Measurements from ENCODE around the gene COL8A1. TPM values are rescaled to one million over a fixed set of nuclear protein-coding genes. Genes with fewer than 3 reads are reported as not detected.
"Not testable (repeated sequence)": the region's sequence is repeated elsewhere in the genome, so short reads cannot be mapped to it uniquely, and the experiment has no call there.

Gene COL8A1
- total and polyA plus RNA-seq, 7 experiments from 2014 or later: 0.13 to 0.24 (median 0.14) TPM; not detected in 3

DNA sequence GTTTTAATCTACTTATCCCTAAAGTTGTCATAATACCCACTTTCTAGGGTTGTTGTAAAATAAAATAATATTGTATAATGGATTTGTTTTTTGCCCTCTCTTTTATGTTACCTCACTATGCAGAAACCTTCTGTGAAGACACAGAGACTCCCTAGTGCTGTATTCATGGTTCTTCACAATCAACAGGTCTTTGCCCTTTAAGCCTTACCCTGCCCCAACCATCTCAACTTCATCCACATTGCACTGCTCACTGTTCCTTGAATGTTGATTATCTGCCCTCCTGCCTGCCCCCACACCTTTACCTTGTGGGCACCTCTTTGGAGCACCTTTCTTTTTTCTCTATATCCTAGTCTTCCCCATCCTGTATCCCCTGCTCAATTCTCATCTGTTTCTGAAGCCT, 200.4 kb downstream of the COL8A1 start:
- intact Hi-C loops (cut with micrococcal nuclease): no loop called here
- ChIA-PET POLR2A (no interaction called here), CTCF (no interaction called here)
- DNase-seq (no peak), ATAC-seq (no peak)
- H3K27me3 Mint-ChIP-seq: no peaks in the 10 kb centered on the region
- Histone ChIP-seq H3K27me3 (ENCODE audit: control insufficient read depth in 2 of 2, insufficient read depth in 2 of 2, low read length in 2 of 2) (no peaks in the 10 kb centered on the region), H3K9me3 (ENCODE audit: control insufficient read depth in 2 of 3, low read length in 3 of 3) (no peaks in the 10 kb centered on the region), H3K27ac (ENCODE audit: low read depth, low read length) (no peak overlapping the region), H3K4me1 (ENCODE audit: control insufficient read depth in 2 of 2, insufficient read depth in 2 of 2, low read length in 2 of 2) (no peaks in the 10 kb centered on the region), H3K36me3 (ENCODE audit: control insufficient read depth in 2 of 3, insufficient read depth in 3 of 3, low read length in 3 of 3) (no peaks in the 10 kb centered on the region), H3K4me3 (ENCODE audit: low read length) (no peak overlapping the region)
- no peak overlapping the region for H3K4me3 Mint-ChIP-seq
- no peaks in the 10 kb centered on the region for H3K9me3 Mint-ChIP-seq
- no peak overlapping the region for H3K27ac Mint-ChIP-seq
- peaks cover 0 to 7% (median 0%) of the 10 kb centered on the region in 7 donors for H3K4me1 Mint-ChIP-seq
- H3K36me3 Mint-ChIP-seq: no peaks in the 10 kb centered on the region

DNA sequence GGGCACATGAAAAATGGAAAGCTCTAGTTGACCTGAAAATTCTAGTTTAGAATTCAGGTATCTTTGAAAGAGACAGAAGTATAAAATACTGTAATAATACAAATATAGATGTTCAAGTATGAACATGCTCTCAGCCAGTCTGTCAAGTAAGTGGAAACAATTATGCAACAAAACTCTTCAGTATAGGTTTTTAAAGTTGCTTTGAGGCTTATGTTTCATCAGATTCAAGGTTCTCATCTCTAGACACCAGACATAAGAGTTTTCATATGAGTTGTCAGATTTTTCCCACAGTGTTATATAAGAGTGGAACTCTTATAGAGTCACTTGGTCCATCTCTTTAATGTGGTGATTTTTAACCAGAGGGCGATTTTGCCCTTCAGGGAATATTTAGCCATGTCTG, 201.2 kb downstream of the COL8A1 start:
- H3K4me3 Mint-ChIP-seq: no peak overlapping the region
- peaks cover 0 to 13% (median 1%) of the 10 kb centered on the region in 7 donors for H3K4me1 Mint-ChIP-seq
- Histone ChIP-seq H3K27me3 (ENCODE audit: control insufficient read depth in 2 of 2, insufficient read depth in 2 of 2, low read length in 2 of 2) (no peaks in the 10 kb centered on the region), H3K36me3 (ENCODE audit: control insufficient read depth in 2 of 3, insufficient read depth in 3 of 3, low read length in 3 of 3) (no peaks in the 10 kb centered on the region), H3K4me1 (ENCODE audit: control insufficient read depth in 2 of 2, insufficient read depth in 2 of 2, low read length in 2 of 2) (no peaks in the 10 kb centered on the region), H3K9me3 (ENCODE audit: control insufficient read depth in 2 of 3, low read length in 3 of 3) (no peaks in the 10 kb centered on the region), H3K27ac (ENCODE audit: low read depth, low read length) (no peak overlapping the region), H3K4me3 (ENCODE audit: low read length) (no peak overlapping the region)
- no peaks in the 10 kb centered on the region for H3K27me3 Mint-ChIP-seq
- no peak overlapping the region for H3K27ac Mint-ChIP-seq
- no peaks in the 10 kb centered on the region for H3K36me3 Mint-ChIP-seq
- no peak for DNase-seq
- H3K9me3 Mint-ChIP-seq: no peaks in the 10 kb centered on the region
- intact Hi-C loops (cut with micrococcal nuclease): no loop called here
- ChIA-PET POLR2A (no interaction called here), CTCF (no interaction called here)
- no peak for ATAC-seq

DNA sequence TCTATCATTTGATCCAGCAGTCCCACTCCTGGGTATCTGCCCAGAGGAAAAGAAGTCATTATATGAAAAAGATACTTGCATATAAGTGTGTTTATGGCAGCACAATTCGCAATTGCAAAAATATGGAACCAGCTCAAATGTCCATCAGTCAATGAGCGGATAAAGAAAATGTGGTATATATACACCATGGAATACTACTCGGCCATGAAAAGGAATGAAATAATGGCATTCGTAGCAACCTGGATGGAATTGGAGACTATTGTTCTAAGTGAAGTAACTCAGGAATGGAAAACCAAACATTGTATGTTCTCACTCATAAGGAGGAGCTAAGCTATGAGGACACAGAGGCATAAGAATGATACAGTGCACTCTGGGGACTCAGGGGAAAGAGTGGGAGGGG, 203.6 kb downstream of the COL8A1 start:
- H3K4me1 ChIP-seq (ENCODE audit: control insufficient read depth in 2 of 2, insufficient read depth in 2 of 2, low read length in 2 of 2); H3K4me3 Mint-ChIP-seq; POLR2A ChIA-PET; CTCF ChIA-PET; H3K27me3 Mint-ChIP-seq; H3K27ac Mint-ChIP-seq; H3K27me3 ChIP-seq (ENCODE audit: control insufficient read depth in 2 of 2, insufficient read depth in 2 of 2, low read length in 2 of 2); ATAC-seq; H3K27ac ChIP-seq (ENCODE audit: low read depth, low read length); H3K36me3 ChIP-seq (ENCODE audit: control insufficient read depth in 2 of 3, insufficient read depth in 3 of 3, low read length in 3 of 3); H3K4me3 ChIP-seq (ENCODE audit: low read length); DNase-seq; H3K36me3 Mint-ChIP-seq; intact Hi-C loops (cut with micrococcal nuclease); H3K9me3 ChIP-seq (ENCODE audit: control insufficient read depth in 2 of 3, low read length in 3 of 3); H3K9me3 Mint-ChIP-seq: not testable (repeated sequence)
- H3K4me1 Mint-ChIP-seq: peaks cover 0 to 26% (median 8%) of the 10 kb centered on the region in 7 donors

DNA sequence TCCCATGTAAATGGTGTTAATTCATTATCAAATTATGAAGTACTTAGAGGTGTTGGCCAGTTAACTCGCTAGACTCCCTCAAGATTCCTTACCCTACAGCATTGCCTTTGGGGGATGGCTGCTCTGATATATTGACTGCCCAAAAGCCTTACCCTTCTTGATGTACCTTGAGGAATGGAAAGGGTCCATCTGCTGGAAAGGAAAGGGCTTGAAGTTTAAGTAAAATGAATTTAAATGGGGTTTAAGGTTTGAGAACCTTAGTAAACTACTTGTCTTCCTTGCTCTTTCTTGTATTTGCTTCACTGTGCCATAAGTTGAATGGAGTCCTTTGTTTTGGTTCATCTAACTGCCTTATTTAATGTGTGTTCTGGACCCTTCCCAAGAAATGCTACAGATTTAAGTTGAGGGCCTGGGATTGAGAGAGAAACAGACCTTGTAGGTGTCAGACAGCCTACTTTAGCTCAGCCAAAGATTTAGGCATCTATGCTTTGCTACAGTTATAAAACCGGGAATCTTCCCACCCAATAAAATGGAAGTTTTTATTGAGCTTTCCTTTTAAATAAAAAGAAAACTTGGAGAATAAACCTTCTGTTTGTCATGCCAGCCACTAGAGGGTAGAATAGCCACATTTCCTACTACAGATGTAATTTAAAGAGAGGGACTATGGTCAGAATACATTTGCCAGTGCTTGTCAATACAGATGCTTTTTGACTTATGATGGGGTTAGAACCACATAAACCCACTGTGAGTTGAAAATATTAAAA, 204.6 kb downstream of the COL8A1 start:
- H3K4me1 Mint-ChIP-seq: peaks cover 0 to 27% (median 9%) of the 10 kb centered on the region in 7 donors
- Histone ChIP-seq H3K4me3 (ENCODE audit: low read length) (no peak overlapping the region), H3K4me1 (ENCODE audit: control insufficient read depth in 2 of 2, insufficient read depth in 2 of 2, low read length in 2 of 2) (no peaks in the 10 kb centered on the region), H3K9me3 (ENCODE audit: control insufficient read depth in 2 of 3, low read length in 3 of 3) (no peaks in the 10 kb centered on the region), H3K27me3 (ENCODE audit: control insufficient read depth in 2 of 2, insufficient read depth in 2 of 2, low read length in 2 of 2) (no peaks in the 10 kb centered on the region), H3K27ac (ENCODE audit: low read depth, low read length) (no peak overlapping the region), H3K36me3 (ENCODE audit: control insufficient read depth in 2 of 3, insufficient read depth in 3 of 3, low read length in 3 of 3) (no peaks in the 10 kb centered on the region)
- POLR2A ChIA-PET: no interaction called here
- H3K9me3 Mint-ChIP-seq: no peaks in the 10 kb centered on the region
- no peak for DNase-seq
- H3K36me3 Mint-ChIP-seq: peaks cover 0 to 3% (median 0%) of the 10 kb centered on the region in 5 donors
- CTCF ChIA-PET: interaction anchor here (0.7 kb wide), 1 partner anchor 11 kb away, joined by 4 read pairs; no protein-coding TSS in a partner anchor
- peak; percentile 51 for ATAC-seq
- no peaks in the 10 kb centered on the region for H3K27me3 Mint-ChIP-seq
- intact Hi-C loops (cut with micrococcal nuclease): loop anchor here in 1 of 2 donors (1.0 kb wide), 3 partner anchors 226 to 415 kb away; no protein-coding TSS in a partner anchor
- no peak overlapping the region for H3K4me3 Mint-ChIP-seq
- no peak overlapping the region for H3K27ac Mint-ChIP-seq

DNA sequence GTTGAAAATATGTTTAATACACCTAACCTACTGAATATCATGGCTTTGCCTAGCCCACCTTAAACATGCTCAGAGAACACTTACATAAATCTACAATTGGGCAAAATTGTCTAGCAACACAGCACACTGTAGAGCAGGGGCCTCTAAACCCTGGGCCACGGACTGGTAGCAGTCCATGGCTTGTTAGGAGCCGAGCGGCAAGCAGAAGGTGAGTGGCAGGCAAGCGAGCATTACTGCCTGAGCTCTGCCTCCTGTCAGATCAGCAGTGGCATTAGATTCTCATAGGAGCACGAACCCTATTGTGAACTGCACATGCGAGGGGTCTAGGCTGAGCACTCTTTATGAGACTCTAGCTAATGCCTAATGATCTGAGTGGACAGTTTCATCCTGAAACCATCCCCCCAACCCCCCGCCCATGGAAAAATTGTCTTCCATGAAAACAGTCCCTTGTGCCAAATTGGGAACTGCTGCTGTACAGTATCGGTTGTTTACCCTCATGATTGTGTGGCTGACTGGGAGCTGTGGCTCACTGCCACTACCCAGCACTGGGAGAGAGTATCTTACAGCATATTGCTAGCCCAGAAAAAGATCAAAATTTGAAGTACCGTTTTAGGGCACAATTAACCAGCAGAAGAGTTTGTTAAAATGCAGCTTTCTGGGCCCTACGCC, 205.3 kb downstream of the COL8A1 start:
- H3K36me3 ChIP-seq (ENCODE audit: control insufficient read depth in 2 of 3, insufficient read depth in 3 of 3, low read length in 3 of 3): no peaks in the 10 kb centered on the region
- Mint-ChIP-seq H3K4me3 (no peak overlapping the region), H3K36me3 (peaks cover 0 to 7% (median 0%) of the 10 kb centered on the region in 5 donors), H3K9me3 (no peaks in the 10 kb centered on the region), H3K4me1 (peaks cover 0 to 31% (median 9%) of the 10 kb centered on the region in 7 donors), H3K27me3 (no peaks in the 10 kb centered on the region), H3K27ac (no peak overlapping the region)
- H3K4me1 ChIP-seq (ENCODE audit: control insufficient read depth in 2 of 2, insufficient read depth in 2 of 2, low read length in 2 of 2): no peaks in the 10 kb centered on the region
- ChIA-PET POLR2A (no interaction called here), CTCF (interaction anchor here (0.7 kb wide), 1 partner anchor 12 kb away, joined by 4 read pairs; no protein-coding TSS in a partner anchor)
- intact Hi-C loops (cut with micrococcal nuclease): loop anchor here in 1 of 2 donors (1.0 kb wide), 3 partner anchors 226 to 415 kb away; no protein-coding TSS in a partner anchor
- peak; percentile 20 for ATAC-seq
- H3K27ac ChIP-seq (ENCODE audit: low read depth, low read length): no peak overlapping the region
- no peaks in the 10 kb centered on the region for H3K27me3 ChIP-seq (ENCODE audit: control insufficient read depth in 2 of 2, insufficient read depth in 2 of 2, low read length in 2 of 2)
- DNase-seq: no peak
- no peak overlapping the region for H3K4me3 ChIP-seq (ENCODE audit: low read length)
- H3K9me3 ChIP-seq (ENCODE audit: control insufficient read depth in 2 of 3, low read length in 3 of 3): no peaks in the 10 kb centered on the region

DNA sequence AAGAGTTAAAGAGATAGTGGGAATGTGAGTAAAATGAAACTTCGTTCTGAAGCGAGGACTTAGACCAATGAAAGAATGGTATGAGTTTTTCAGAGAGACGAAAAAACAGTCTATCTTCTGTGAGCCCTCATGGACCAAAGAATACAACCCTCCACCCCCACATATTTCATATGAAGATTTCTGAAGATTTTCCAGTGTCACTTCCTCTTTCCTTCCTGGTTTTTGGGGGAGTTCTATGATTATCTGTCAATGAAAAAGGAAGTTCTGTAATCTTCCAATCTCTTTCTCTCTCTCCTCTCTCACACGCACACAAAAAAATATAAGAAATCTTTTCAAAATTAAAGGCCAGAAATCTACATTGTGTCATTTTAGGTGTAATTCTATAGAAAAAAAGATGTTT, 206.9 kb downstream of the COL8A1 start:
- CTCF ChIA-PET: no interaction called here
- Histone ChIP-seq H3K27me3 (ENCODE audit: control insufficient read depth in 2 of 2, insufficient read depth in 2 of 2, low read length in 2 of 2) (no peaks in the 10 kb centered on the region), H3K27ac (ENCODE audit: low read depth, low read length) (no peak overlapping the region), H3K4me1 (ENCODE audit: control insufficient read depth in 2 of 2, insufficient read depth in 2 of 2, low read length in 2 of 2) (no peaks in the 10 kb centered on the region), H3K9me3 (ENCODE audit: control insufficient read depth in 2 of 3, low read length in 3 of 3) (no peaks in the 10 kb centered on the region), H3K4me3 (ENCODE audit: low read length) (no peak overlapping the region), H3K36me3 (ENCODE audit: control insufficient read depth in 2 of 3, insufficient read depth in 3 of 3, low read length in 3 of 3) (no peaks in the 10 kb centered on the region)
- POLR2A ChIA-PET: no interaction called here
- Mint-ChIP-seq H3K27ac (no peak overlapping the region), H3K9me3 (no peaks in the 10 kb centered on the region), H3K27me3 (no peaks in the 10 kb centered on the region), H3K36me3 (peaks cover 0 to 7% (median 0%) of the 10 kb centered on the region in 5 donors), H3K4me3 (no peak overlapping the region), H3K4me1 (peaks cover 0 to 31% (median 9%) of the 10 kb centered on the region in 7 donors)
- intact Hi-C loops (cut with micrococcal nuclease): no loop called here
- no peak for ATAC-seq
- DNase-seq: no peak
